GM19238 (cell line): Measurements from ENCODE around the gene TMEM11.

Experiments
- DNase-seq: peaks from one replicate; pipeline ENCODE4 v3.0.0; 2011; ENCODE audit warnings: low spot score; ENCODE audit not compliant: insufficient read length

Gene TMEM11

GRCh38 chr17:21186399-21187187, 27.4 kb downstream of the TMEM11 start:
- no peak for DNase-seq

- DNase-seq, result no peak
These were observed 28.9 kb downstream of the TMEM11 start for GRCh38 chr17:21185061-21185460.

GRCh38 chr17:21184570-21184969, 29.4 kb downstream of the TMEM11 start:
- no peak for DNase-seq

- no peak for DNase-seq
These were observed 30.5 kb downstream of the TMEM11 start for GRCh38 chr17:21183468-21183867.

GRCh38 chr17:21177854-21178600, 35.9 kb downstream of the TMEM11 start:
- no peak for DNase-seq

- no peak for DNase-seq
These were observed 36.6 kb downstream of the TMEM11 start for GRCh38 chr17:21177401-21177800.

GRCh38 chr17:21176773-21177395, 37.1 kb downstream of the TMEM11 start:
- DNase-seq, result no peak

GRCh38 chr17:21174713-21175112, 39.2 kb downstream of the TMEM11 start:
- no peak for DNase-seq

GRCh38 chr17:21174186-21174585, 39.8 kb downstream of the TMEM11 start:
- no peak for DNase-seq

- DNase-seq, result no peak
These were observed 40.4 kb downstream of the TMEM11 start for GRCh38 chr17:21173543-21173942.

GRCh38 chr17:21172846-21173245, 41.1 kb downstream of the TMEM11 start:
- no peak for DNase-seq

- DNase-seq, result no peak
These were observed 41.9 kb downstream of the TMEM11 start for GRCh38 chr17:21171970-21172510.

GRCh38 chr17:21171309-21171922, 42.5 kb downstream of the TMEM11 start:
- DNase-seq, result peak; percentile 55

GRCh38 chr17:21170809-21171208, 43.2 kb downstream of the TMEM11 start:
- DNase-seq, result no peak

- DNase-seq, result no peak
These were observed 44.5 kb downstream of the TMEM11 start for GRCh38 chr17:21169496-21169895.

- DNase-seq, result no peak
These were observed 45.5 kb downstream of the TMEM11 start for GRCh38 chr17:21168555-21168865.

- DNase-seq, result no peak
These were observed 46.7 kb downstream of the TMEM11 start for GRCh38 chr17:21167303-21167702.

GRCh38 chr17:21166595-21167210, 47.3 kb downstream of the TMEM11 start:
- no peak for DNase-seq

- no peak for DNase-seq
These were observed 47.9 kb downstream of the TMEM11 start for GRCh38 chr17:21165922-21166594.

GRCh38 chr17:21164620-21165019, 49.3 kb downstream of the TMEM11 start:
- no peak for DNase-seq

GRCh38 chr17:21164216-21164615, 49.7 kb downstream of the TMEM11 start:
- DNase-seq, result no peak
